AG10803 (cell line): ENCODE measurements around the gene TAF7.
"Not testable (repeated sequence)": the region's sequence is repeated elsewhere in the genome, so short reads cannot be mapped to it uniquely, and the experiment has no call there.

Experiments
- DNase-seq: peaks from one replicate; pipeline ENCODE4 v3.0.0; 2010; ENCODE audit warnings: low read depth
- H3K4me3 ChIP-seq: 2 replicates; pipeline ENCODE4 v1.5.1; 2011; ENCODE audit warnings: mild to moderate bottlenecking, low read length, control low read depth
- CTCF ChIP-seq: conservative IDR thresholded peaks from 2 replicates; pipeline ENCODE4 v1.5.1; 2011; ENCODE audit warnings: mild to moderate bottlenecking, low read length, control low read depth, inconsistent platforms

The TAF7 gene

GRCh38 chr5:141319202-141319601 lies 1.4 kb downstream of the TAF7 start:
- no peak for TF ChIP-seq CTCF
- no peak overlapping the region for H3K4me3 ChIP-seq
- DNase-seq, result no peak

GRCh38 chr5:141316963-141317362 lies 3.6 kb downstream of the TAF7 start:
- H3K4me3 ChIP-seq, result not testable (repeated sequence)

GRCh38 chr5:141313711-141314110 lies 6.9 kb downstream of the TAF7 start:
- H3K4me3 ChIP-seq, result no peak overlapping the region
- no peak for DNase-seq
- no peak for TF ChIP-seq CTCF

More at GRCh38 chr5:141316963-141317362, 3.6 kb downstream of the TAF7 start:
- not testable (repeated sequence) for DNase-seq

GRCh38 chr5:141306630-141307029 lies 14.0 kb downstream of the TAF7 start:
- no peak overlapping the region for H3K4me3 ChIP-seq
- no peak for DNase-seq
- TF ChIP-seq CTCF, result no peak

- no peak for DNase-seq
- no peak within 1 kb of the TSS for H3K4me3 ChIP-seq
- TF ChIP-seq CTCF, result no peak
Observed at GRCh38 chr5:141303756-141304155, 16.8 kb downstream of the TAF7 start, which contains the start of gene SLC25A2. Gene SLC25A2 (minus strand): TSS chr5:141304049. CDS start chr5:141303865, 184 bp downstream.

GRCh38 chr5:141298376-141298775 lies 22.2 kb downstream of the TAF7 start:
- DNase-seq, result no peak
- no peak for TF ChIP-seq CTCF
- no peak overlapping the region for H3K4me3 ChIP-seq

GRCh38 chr5:141272906-141273305 lies 47.7 kb downstream of the TAF7 start:
- no peak overlapping the region for H3K4me3 ChIP-seq
- no peak for DNase-seq
- TF ChIP-seq CTCF, result no peak

- TF ChIP-seq CTCF, result no peak
- no peak overlapping the region for H3K4me3 ChIP-seq
- DNase-seq, result no peak
Observed at GRCh38 chr5:141269195-141269594, 51.4 kb downstream of the TAF7 start.
